RWPE2 (cell line): ENCODE measurements around the gene CEP170B.

Experiments used
- ATAC-seq: fragments of 200-7000 bp; cut with Tn5 transposase; 3 replicates; pipeline ENCODE4 v1.9.1; 2021; ENCODE audit warnings: low read depth
- DNase-seq: peaks from one replicate; pipeline ENCODE4 v3.0.0-alpha.2; 2020; ENCODE audit warnings: low spot score
- H3K27ac ChIP-seq: fragments of 450-650 bp; 2 replicates; pipeline ENCODE4 v1.5.1; 2017; ENCODE audit warnings: mild to moderate bottlenecking; ENCODE audit not compliant: poor library complexity, severe bottlenecking
- H3K27me3 ChIP-seq: fragments of 250-450 bp; sonication (Bioruptor Pico); 2 replicates; pipeline ENCODE4 v1.5.1; 2021; ENCODE audit warnings: mild to moderate bottlenecking, moderate library complexity; ENCODE audit not compliant: insufficient read depth, poor library complexity, severe bottlenecking
- H3K36me3 ChIP-seq: fragments of 250-450 bp; sonication (Bioruptor Pico); 2 replicates; pipeline ENCODE4 v1.5.1; 2020; ENCODE audit warnings: low read depth, mild to moderate bottlenecking, moderate library complexity
- H3K4me1 ChIP-seq: fragments of 250-450 bp; sonication (Bioruptor Pico); 2 replicates; pipeline ENCODE4 v1.5.1; 2021; ENCODE audit warnings: mild to moderate bottlenecking, moderate library complexity; ENCODE audit not compliant: insufficient read depth, poor library complexity, severe bottlenecking
- H3K4me3 ChIP-seq: fragments of 250-450 bp; sonication (Bioruptor Pico); 2 replicates; pipeline ENCODE4 v1.5.1; 2021; ENCODE audit warnings: mild to moderate bottlenecking, moderate library complexity; ENCODE audit not compliant: severe bottlenecking
- H3K9me3 ChIP-seq: fragments of 250-450 bp; sonication (Bioruptor Pico); 2 replicates; pipeline ENCODE4 v1.5.1; 2021; ENCODE audit warnings: mild to moderate bottlenecking, moderate library complexity; ENCODE audit not compliant: severe bottlenecking
- CTCF ChIP-seq: fragments of 450-650 bp; IDR thresholded peaks from one replicate; pipeline ENCODE4 v1.5.1; 2017; ENCODE audit warnings: mild to moderate bottlenecking, moderate library complexity; ENCODE audit not compliant: poor library complexity, severe bottlenecking

The CEP170B gene

GRCh38 chr14:104865081-104865630 is at the start of gene CEP170B:
TSS of gene CEP170B (plus strand) at chr14:104865268. CDS start at chr14:104868451, 3,183 bp downstream.
- no peak for DNase-seq
- Histone ChIP-seq H3K36me3 (peaks cover 47% of the 10 kb centered on the region), H3K4me3 (peak within 1 kb of the TSS; percentile 94), H3K9me3 (no peaks in the 10 kb centered on the region), H3K27ac (peak within 1 kb of the TSS; percentile 91), H3K27me3 (no peaks in the 10 kb centered on the region), H3K4me1 (peaks cover 10% of the 10 kb centered on the region)
- ATAC-seq = peak; percentile 10
- no peak for TF ChIP-seq CTCF

- Histone ChIP-seq H3K4me3 (peak overlapping the region; percentile 71), H3K27me3 (no peaks in the 10 kb centered on the region), H3K9me3 (no peaks in the 10 kb centered on the region), H3K27ac (peak overlapping the region; percentile 72), H3K4me1 (no peaks in the 10 kb centered on the region), H3K36me3 (no peaks in the 10 kb centered on the region)
- ATAC-seq = no peak; the same call in 2 of the 3 replicates
- DNase-seq = peak; percentile 70
- TF ChIP-seq CTCF = no peak
Observed at GRCh38 chr14:104816616-104816884, 48.5 kb upstream of the CEP170B start.

GRCh38 chr14:104817930-104818713 is 46.9 kb upstream of the CEP170B start:
- no peaks in the 10 kb centered on the region for H3K4me1 ChIP-seq
- no peak overlapping the region for H3K27ac ChIP-seq
- ATAC-seq (no peak), DNase-seq (peak; percentile 32)
- H3K9me3 ChIP-seq = no peaks in the 10 kb centered on the region
- H3K36me3 ChIP-seq = no peaks in the 10 kb centered on the region
- no peak for TF ChIP-seq CTCF
- no peaks in the 10 kb centered on the region for H3K27me3 ChIP-seq
- H3K4me3 ChIP-seq = no peak overlapping the region

GRCh38 chr14:104818714-104819161 is 46.3 kb upstream of the CEP170B start:
- Histone ChIP-seq H3K4me1 (no peaks in the 10 kb centered on the region), H3K9me3 (no peaks in the 10 kb centered on the region), H3K27me3 (no peaks in the 10 kb centered on the region), H3K27ac (no peak overlapping the region), H3K36me3 (no peaks in the 10 kb centered on the region), H3K4me3 (no peak overlapping the region)
- ATAC-seq (no peak), DNase-seq (peak; percentile 57)
- TF ChIP-seq CTCF = no peak

- no peak for TF ChIP-seq CTCF
- no peak overlapping the region for H3K4me3 ChIP-seq
- peak; percentile 64 for DNase-seq
- ATAC-seq = no peak
- H3K27ac ChIP-seq = no peak overlapping the region
- H3K36me3 ChIP-seq = no peaks in the 10 kb centered on the region
- no peaks in the 10 kb centered on the region for H3K27me3 ChIP-seq
- H3K4me1 ChIP-seq = no peaks in the 10 kb centered on the region
- no peaks in the 10 kb centered on the region for H3K9me3 ChIP-seq
Observed at GRCh38 chr14:104819361-104819781, 45.7 kb upstream of the CEP170B start.
